ENCODE measurements around the gene GPATCH11.

GRCh38 chr2:37119157-37119556, 34.8 kb downstream of the GPATCH11 start:
- no peak for TF ChIP-seq EZH2 (IDR thresholded peaks at IDR 0.05; ENCODE audit: borderline replicate concordance, low read length)
- no peak for TF ChIP-seq CTCF (IDR thresholded peaks at IDR 0.05; ENCODE audit: low read length)

Measured in OCI-LY1 (cell line).